Neural cell (in vitro differentiated cells): ENCODE measurements around the gene LHFPL4.

Source experiments
- EP300 ChIP-seq: fragments of 450-650 bp; conservative IDR thresholded peaks from 2 replicates; pipeline ENCODE4 v1.6.1; 2014; ENCODE audit warnings: antibody characterized with exemption, mild to moderate bottlenecking, moderate library complexity; ENCODE audit not compliant: poor library complexity, severe bottlenecking
- EZH2 ChIP-seq: fragments of 200-600, 300-800 bp; shearing (Covaris generic), sonication (generic); IDR thresholded peaks from 2 replicates; pipeline ENCODE4 v1.6.1; 2014; ENCODE audit warnings: antibody characterized with exemption, low read length, borderline replicate concordance, mild to moderate bottlenecking; ENCODE audit not compliant: insufficient read depth, poor library complexity, severe bottlenecking
- MXI1 ChIP-seq: fragments of 450-650 bp; conservative IDR thresholded peaks from 2 replicates; pipeline ENCODE4 v1.6.1; 2014; ENCODE audit warnings: antibody characterized with exemption, mild to moderate bottlenecking; ENCODE audit not compliant: poor library complexity, severe bottlenecking
- POLR2AphosphoS5 ChIP-seq: IDR thresholded peaks from 2 replicates; pipeline ENCODE4 v1.6.1; 2012
- SMC3 ChIP-seq: fragments of 450-650 bp; conservative IDR thresholded peaks from 2 replicates; pipeline ENCODE4 v1.6.1; 2014; ENCODE audit warnings: antibody characterized with exemption, mild to moderate bottlenecking, moderate library complexity; ENCODE audit not compliant: poor library complexity
- TAF1 ChIP-seq: IDR thresholded peaks from 2 replicates; pipeline ENCODE4 v1.6.1; 2012; ENCODE audit warnings: low read depth
- TF ChIP-seq, protein P1 (sequence below): fragments of 450-650 bp; IDR thresholded peaks from 2 replicates; pipeline ENCODE4 v1.5.1; 2014; ENCODE audit warnings: antibody characterized with exemption, mild to moderate bottlenecking, moderate library complexity; ENCODE audit not compliant: poor library complexity, severe bottlenecking
- TF ChIP-seq, protein P2 (sequence below): IDR thresholded peaks from 2 replicates; pipeline ENCODE4 v1.6.1; 2012; ENCODE audit warnings: borderline replicate concordance

DNA sequence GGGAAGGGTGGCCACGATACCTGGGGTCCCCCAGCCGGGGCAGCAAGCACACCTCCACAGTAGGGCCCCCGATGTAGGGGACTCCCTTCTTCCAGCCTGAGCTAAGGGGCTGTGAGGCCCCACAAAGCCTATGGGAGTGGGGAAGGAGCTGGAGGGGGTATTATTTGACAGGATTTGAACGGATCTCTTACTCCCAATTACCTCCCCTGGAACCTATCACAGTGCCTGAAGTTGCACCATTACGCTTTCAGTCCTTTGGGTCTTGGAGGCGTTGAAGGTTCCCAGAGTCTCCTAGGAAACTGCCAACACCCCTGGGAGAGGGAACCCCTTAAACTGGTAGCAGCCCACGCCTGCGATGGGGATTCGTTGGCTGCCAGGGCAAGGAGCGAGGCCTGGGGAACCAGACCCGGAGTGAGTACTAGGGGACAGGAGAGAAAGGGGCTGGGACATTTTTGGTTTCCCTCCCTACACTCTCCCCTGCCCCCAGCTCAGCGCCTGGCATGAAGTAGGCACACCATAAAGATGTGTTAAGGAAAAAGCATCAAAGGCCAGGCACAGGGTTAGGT, 409 bp upstream of the LHFPL4 start:
- TF ChIP-seq, protein P1, sequence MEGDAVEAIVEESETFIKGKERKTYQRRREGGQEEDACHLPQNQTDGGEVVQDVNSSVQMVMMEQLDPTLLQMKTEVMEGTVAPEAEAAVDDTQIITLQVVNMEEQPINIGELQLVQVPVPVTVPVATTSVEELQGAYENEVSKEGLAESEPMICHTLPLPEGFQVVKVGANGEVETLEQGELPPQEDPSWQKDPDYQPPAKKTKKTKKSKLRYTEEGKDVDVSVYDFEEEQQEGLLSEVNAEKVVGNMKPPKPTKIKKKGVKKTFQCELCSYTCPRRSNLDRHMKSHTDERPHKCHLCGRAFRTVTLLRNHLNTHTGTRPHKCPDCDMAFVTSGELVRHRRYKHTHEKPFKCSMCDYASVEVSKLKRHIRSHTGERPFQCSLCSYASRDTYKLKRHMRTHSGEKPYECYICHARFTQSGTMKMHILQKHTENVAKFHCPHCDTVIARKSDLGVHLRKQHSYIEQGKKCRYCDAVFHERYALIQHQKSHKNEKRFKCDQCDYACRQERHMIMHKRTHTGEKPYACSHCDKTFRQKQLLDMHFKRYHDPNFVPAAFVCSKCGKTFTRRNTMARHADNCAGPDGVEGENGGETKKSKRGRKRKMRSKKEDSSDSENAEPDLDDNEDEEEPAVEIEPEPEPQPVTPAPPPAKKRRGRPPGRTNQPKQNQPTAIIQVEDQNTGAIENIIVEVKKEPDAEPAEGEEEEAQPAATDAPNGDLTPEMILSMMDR = no peak
- no peak for TF ChIP-seq SMC3
- TF ChIP-seq POLR2AphosphoS5 = no peak
- no peak for TF ChIP-seq EZH2
- TF ChIP-seq, protein P2, sequence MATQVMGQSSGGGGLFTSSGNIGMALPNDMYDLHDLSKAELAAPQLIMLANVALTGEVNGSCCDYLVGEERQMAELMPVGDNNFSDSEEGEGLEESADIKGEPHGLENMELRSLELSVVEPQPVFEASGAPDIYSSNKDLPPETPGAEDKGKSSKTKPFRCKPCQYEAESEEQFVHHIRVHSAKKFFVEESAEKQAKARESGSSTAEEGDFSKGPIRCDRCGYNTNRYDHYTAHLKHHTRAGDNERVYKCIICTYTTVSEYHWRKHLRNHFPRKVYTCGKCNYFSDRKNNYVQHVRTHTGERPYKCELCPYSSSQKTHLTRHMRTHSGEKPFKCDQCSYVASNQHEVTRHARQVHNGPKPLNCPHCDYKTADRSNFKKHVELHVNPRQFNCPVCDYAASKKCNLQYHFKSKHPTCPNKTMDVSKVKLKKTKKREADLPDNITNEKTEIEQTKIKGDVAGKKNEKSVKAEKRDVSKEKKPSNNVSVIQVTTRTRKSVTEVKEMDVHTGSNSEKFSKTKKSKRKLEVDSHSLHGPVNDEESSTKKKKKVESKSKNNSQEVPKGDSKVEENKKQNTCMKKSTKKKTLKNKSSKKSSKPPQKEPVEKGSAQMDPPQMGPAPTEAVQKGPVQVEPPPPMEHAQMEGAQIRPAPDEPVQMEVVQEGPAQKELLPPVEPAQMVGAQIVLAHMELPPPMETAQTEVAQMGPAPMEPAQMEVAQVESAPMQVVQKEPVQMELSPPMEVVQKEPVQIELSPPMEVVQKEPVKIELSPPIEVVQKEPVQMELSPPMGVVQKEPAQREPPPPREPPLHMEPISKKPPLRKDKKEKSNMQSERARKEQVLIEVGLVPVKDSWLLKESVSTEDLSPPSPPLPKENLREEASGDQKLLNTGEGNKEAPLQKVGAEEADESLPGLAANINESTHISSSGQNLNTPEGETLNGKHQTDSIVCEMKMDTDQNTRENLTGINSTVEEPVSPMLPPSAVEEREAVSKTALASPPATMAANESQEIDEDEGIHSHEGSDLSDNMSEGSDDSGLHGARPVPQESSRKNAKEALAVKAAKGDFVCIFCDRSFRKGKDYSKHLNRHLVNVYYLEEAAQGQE = no peak
- no peak for TF ChIP-seq MXI1
- TF ChIP-seq EP300 = no peak
- no peak for TF ChIP-seq TAF1
